ENCODE measurements around the gene C1orf53.

DNA sequence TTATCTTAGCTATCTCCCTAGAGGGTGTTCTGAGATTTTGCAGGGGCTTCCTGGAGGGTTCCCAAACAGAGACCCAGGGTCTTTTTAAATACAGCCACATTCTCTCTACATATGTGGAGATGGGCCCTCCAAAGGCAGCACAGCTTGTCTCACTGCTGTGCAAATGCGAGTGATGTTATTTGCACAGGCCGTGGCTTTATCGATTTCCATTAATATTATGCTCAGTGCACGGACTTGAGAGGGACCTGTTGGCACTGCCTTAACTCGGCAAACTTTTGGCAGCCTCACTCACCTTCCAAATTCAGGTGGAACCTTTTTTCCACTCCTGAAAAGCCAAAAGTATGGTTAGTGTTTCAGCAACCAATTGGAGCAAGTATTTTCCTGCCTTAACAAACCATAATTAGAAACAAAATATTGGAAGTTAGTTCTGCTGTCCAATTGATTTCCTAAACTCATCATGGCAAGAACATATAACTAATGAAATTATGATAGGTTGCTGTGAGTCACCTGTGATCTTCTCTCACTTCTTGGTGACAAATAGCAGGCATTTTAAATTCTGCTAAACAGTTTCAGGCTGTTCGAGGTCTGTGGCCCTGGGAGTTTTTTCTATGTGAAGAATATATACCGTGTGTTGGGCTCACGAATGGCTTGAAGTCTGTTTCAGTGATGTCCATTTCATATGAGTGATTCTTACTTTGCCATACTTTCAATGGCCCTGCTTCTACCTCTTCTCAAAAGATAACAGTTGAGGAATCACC, 25.7 kb downstream of the C1orf53 start:
- TF ChIP-seq, protein P1, sequence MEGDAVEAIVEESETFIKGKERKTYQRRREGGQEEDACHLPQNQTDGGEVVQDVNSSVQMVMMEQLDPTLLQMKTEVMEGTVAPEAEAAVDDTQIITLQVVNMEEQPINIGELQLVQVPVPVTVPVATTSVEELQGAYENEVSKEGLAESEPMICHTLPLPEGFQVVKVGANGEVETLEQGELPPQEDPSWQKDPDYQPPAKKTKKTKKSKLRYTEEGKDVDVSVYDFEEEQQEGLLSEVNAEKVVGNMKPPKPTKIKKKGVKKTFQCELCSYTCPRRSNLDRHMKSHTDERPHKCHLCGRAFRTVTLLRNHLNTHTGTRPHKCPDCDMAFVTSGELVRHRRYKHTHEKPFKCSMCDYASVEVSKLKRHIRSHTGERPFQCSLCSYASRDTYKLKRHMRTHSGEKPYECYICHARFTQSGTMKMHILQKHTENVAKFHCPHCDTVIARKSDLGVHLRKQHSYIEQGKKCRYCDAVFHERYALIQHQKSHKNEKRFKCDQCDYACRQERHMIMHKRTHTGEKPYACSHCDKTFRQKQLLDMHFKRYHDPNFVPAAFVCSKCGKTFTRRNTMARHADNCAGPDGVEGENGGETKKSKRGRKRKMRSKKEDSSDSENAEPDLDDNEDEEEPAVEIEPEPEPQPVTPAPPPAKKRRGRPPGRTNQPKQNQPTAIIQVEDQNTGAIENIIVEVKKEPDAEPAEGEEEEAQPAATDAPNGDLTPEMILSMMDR (conservative IDR thresholded peaks at IDR 0.05): no peak
- no peak for TF ChIP-seq EZH2 (IDR thresholded peaks at IDR 0.05; ENCODE audit: low read depth)
